Activated T-cell treated with anti-CD3 and anti-CD28 coated beads for 1 hour (primary cell): ENCODE results near the gene PRAF2.

Experiments used
- DNase-seq: peaks from one replicate; pipeline ENCODE4 v3.0.0-alpha.2; 2020; ENCODE audit warnings: low read depth

The PRAF2 gene

GRCh38 chrX:49072712-49073095 is 1.1 kb downstream of the PRAF2 start:
- DNase-seq, result no peak

- DNase-seq, result no peak
These were observed 1.7 kb downstream of the PRAF2 start for GRCh38 chrX:49071877-49072711.

GRCh38 chrX:49070988-49071387 is 2.8 kb downstream of the PRAF2 start:
- DNase-seq, result no peak

- DNase-seq, result no peak
These were observed 4.8 kb downstream of the PRAF2 start for GRCh38 chrX:49069038-49069437.

- no peak for DNase-seq
These were observed 6.3 kb downstream of the PRAF2 start for GRCh38 chrX:49067285-49068120.

- DNase-seq, result no peak
These were observed 7.1 kb downstream of the PRAF2 start for GRCh38 chrX:49066690-49067089.

GRCh38 chrX:49066278-49066677 is 7.5 kb downstream of the PRAF2 start:
- DNase-seq, result no peak

- no peak for DNase-seq
These were observed 9.1 kb downstream of the PRAF2 start for GRCh38 chrX:49064735-49065134.

GRCh38 chrX:49064303-49064702 is 9.5 kb downstream of the PRAF2 start:
- no peak for DNase-seq

GRCh38 chrX:49063715-49064114 is 10.1 kb downstream of the PRAF2 start:
- DNase-seq, result no peak

GRCh38 chrX:49061916-49062315 is 11.9 kb downstream of the PRAF2 start:
- DNase-seq, result no peak

GRCh38 chrX:49061490-49061889 is 12.3 kb downstream of the PRAF2 start:
- DNase-seq, result no peak

GRCh38 chrX:49060914-49061313 is 12.9 kb downstream of the PRAF2 start:
- DNase-seq, result no peak

- no peak for DNase-seq
These were observed 14.1 kb downstream of the PRAF2 start for GRCh38 chrX:49059681-49060085.

- no peak for DNase-seq
These were observed 14.6 kb downstream of the PRAF2 start for GRCh38 chrX:49059201-49059600.

- DNase-seq, result no peak
These were observed 15.0 kb downstream of the PRAF2 start, which contains the start of gene CCDC120 for GRCh38 chrX:49058794-49059193. Gene CCDC120, plus strand, starts transcription at chrX:49058999. Its CDS starts 3,043 bp downstream, at chrX:49062042.

- no peak for DNase-seq
These were observed 19.6 kb downstream of the PRAF2 start for GRCh38 chrX:49054073-49054762.

- DNase-seq, result peak; percentile 42
These were observed 20.4 kb downstream of the PRAF2 start for GRCh38 chrX:49053223-49054072.

GRCh38 chrX:49043987-49044281 is 29.9 kb downstream of the PRAF2 start:
- DNase-seq, result no peak

- DNase-seq, result peak; percentile 89
These were observed 30.4 kb downstream of the PRAF2 start, which contains the start of gene TFE3 for GRCh38 chrX:49043220-49043986. Gene TFE3, minus strand, starts transcription at chrX:49043357. Its CDS starts 131 bp downstream, at chrX:49043226.
